ENCODE measurements around the gene KCNIP2. TPM values are rescaled to one million over a fixed set of nuclear protein-coding genes. Genes with fewer than 3 reads are reported as not detected.

KCNIP2 gene
- total RNA-seq, 1 experiment from 2014 or later, result 3.0 TPM

DNA sequence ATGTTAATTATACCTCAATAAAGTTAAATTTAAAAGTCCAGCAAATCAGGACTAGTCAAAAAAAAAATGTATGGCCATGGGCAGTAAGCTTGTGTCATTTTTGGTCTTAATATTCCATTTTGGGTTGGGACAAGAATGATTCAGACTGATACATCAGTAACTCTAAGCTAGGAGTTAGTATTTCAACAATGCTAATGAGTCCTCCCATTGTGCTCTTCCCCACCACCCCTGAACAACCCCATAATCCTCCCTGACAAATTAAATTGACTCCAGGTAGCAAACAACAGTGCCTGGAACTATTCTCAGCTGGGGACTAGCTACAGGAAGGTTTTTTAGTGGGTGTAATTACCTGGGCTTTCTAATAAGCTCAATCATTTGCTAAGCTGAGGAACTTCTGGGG, 30.7 kb upstream of the KCNIP2 start:
- Histone ChIP-seq H4K8ac (replicated peaks; ENCODE audit: insufficient read length, low read depth, low read length) (no peak overlapping the region), H2BK15ac (ENCODE audit: low read depth, low read length) (no peak overlapping the region), H2BK5ac (ENCODE audit: insufficient read length, low read length) (no peak overlapping the region), H4K20me1 (ENCODE audit: control insufficient read depth, insufficient read depth, insufficient read length) (no peaks in the 10 kb centered on the region), H3K79me2 (ENCODE audit: insufficient read depth, low read length) (no peaks in the 10 kb centered on the region), H2BK12ac (ENCODE audit: insufficient read length, low read depth, low read length) (no peak overlapping the region), H3K4me2 (ENCODE audit: insufficient read depth, insufficient read length, low read length) (no peak overlapping the region), H3K27ac (ENCODE audit: insufficient read length, low read depth, low read length) (no peak overlapping the region), H3K18ac (ENCODE audit: insufficient read length, low read depth, low read length) (no peak overlapping the region), H2BK120ac (ENCODE audit: low read depth, low read length, poor library complexity, severe bottlenecking) (no peak overlapping the region), H3K9me3 (ENCODE audit: control insufficient read depth, low read depth, low read length) (no peaks in the 10 kb centered on the region), H3T11ph (ENCODE audit: low read length) (no peak overlapping the region), H4K5ac (ENCODE audit: insufficient read length, low read depth, low read length) (no peak overlapping the region), H3K4ac (ENCODE audit: low read depth, low read length) (no peak overlapping the region), H3K79me1 (ENCODE audit: insufficient read depth, low read depth, low read length, poor library complexity, severe bottlenecking) (no peaks in the 10 kb centered on the region), H3K4me1 (ENCODE audit: insufficient read depth, low read length) (no peaks in the 10 kb centered on the region), H3K27me3 (ENCODE audit: insufficient read depth, low read length) (no peaks in the 10 kb centered on the region), H3K14ac (ENCODE audit: insufficient read depth, low read length) (no peak overlapping the region), H2AK5ac (ENCODE audit: insufficient read length, low read length) (no peak overlapping the region), H2BK20ac (ENCODE audit: low read depth, low read length, poor library complexity, severe bottlenecking) (no peak overlapping the region), H3K56ac (ENCODE audit: insufficient read length, low read depth, low read length) (no peak overlapping the region), H3K23me2 (ENCODE audit: insufficient read length, low read depth, low read length, poor library complexity, severe bottlenecking) (no peaks in the 10 kb centered on the region), H3K23ac (ENCODE audit: insufficient read length, low read depth, low read length) (no peak overlapping the region), H4K91ac (ENCODE audit: insufficient read length, low read depth, low read length) (no peak overlapping the region), H3K9ac (ENCODE audit: extremely low read depth, insufficient read length, low read length) (no peak overlapping the region), H2AFZ (ENCODE audit: low read length) (no peak overlapping the region)
- TF ChIP-seq, protein P1, sequence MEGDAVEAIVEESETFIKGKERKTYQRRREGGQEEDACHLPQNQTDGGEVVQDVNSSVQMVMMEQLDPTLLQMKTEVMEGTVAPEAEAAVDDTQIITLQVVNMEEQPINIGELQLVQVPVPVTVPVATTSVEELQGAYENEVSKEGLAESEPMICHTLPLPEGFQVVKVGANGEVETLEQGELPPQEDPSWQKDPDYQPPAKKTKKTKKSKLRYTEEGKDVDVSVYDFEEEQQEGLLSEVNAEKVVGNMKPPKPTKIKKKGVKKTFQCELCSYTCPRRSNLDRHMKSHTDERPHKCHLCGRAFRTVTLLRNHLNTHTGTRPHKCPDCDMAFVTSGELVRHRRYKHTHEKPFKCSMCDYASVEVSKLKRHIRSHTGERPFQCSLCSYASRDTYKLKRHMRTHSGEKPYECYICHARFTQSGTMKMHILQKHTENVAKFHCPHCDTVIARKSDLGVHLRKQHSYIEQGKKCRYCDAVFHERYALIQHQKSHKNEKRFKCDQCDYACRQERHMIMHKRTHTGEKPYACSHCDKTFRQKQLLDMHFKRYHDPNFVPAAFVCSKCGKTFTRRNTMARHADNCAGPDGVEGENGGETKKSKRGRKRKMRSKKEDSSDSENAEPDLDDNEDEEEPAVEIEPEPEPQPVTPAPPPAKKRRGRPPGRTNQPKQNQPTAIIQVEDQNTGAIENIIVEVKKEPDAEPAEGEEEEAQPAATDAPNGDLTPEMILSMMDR (conservative IDR thresholded peaks at IDR 0.05), result no peak
- no peaks in the 10 kb centered on the region for H3K27me3 Mint-ChIP-seq (ENCODE audit: low read depth)
- H3K36me3 Mint-ChIP-seq (ENCODE audit: insufficient read depth in 1 of 3, low read depth in 3 of 3), result no peaks in the 10 kb centered on the region
- H3K27ac Mint-ChIP-seq, result peak overlapping the region in 2 of 3 experiments; percentile 41 to 86; a peak in 3 of 7 replicates
- H3K4me1 Mint-ChIP-seq, result peaks cover 10 to 24% of the 10 kb centered on the region in 2 experiments
- no peak for DNase-seq
- no peaks in the 10 kb centered on the region for H3K9me3 Mint-ChIP-seq
- no peak overlapping the region for H3K4me3 Mint-ChIP-seq

Measured in H9 (cell line).